GM19468 (cell line): Measurements from ENCODE around the gene LSM14A.
"Not testable (repeated sequence)": the region's sequence is repeated elsewhere in the genome, so short reads cannot be mapped to it uniquely, and the experiment has no call there.

Experiments
- ATAC-seq: cut with Tn5 transposase; IDR thresholded peaks from one replicate; pipeline ENCODE4 v1.9.1; 2021; ENCODE audit warnings: mild to moderate bottlenecking, moderate library complexity, moderate number of reproducible peaks; ENCODE audit not compliant: unreplicated experiment; ENCODE audit errors: extremely low read depth

Gene LSM14A

DNA sequence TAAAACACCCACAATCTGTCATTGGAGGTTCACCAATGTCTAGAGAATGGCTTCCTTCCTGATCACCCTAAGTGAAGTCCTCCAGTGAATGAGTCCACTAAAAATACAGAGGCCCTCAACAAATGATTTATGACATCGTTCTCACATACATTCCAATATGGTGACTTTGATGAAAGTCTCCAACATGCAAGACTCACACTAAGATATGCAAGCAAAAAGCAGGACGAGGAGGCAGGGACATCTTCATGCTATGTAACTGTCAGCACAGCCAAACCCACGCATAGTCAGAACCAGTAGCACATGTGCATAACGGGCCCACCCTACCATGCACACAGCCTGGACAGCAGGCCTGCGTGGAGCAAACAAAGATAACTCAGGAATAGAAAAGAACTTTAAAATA, 16.6 kb upstream of the LSM14A start:
- ATAC-seq, result no peak

DNA sequence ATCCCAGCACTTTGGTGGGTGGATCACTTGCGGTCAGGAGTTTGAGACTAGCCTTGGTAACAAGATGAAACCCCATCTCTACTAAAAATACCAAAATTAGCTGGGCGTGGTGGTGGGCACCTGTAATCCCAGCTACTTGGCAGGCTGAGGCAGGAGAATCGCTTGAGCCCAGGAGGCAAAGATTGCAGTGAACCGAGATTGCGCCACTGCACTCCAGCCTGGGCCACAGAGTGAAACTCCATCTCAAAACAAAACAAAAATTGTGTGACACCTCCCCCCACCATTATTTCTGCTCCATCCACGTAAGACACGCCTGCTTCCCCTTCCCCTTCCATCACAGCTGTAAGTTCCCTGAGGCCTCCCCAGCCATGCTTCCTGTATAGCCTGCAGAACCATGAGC, 13.3 kb upstream of the LSM14A start:
- ATAC-seq, result not testable (repeated sequence)

GRCh38 chr19:34159541-34159940, 12.8 kb upstream of the LSM14A start:
- ATAC-seq, result not testable (repeated sequence)

GRCh38 chr19:34161902-34162301, 10.4 kb upstream of the LSM14A start:
- not testable (repeated sequence) for ATAC-seq

GRCh38 chr19:34165295-34165738, 7.0 kb upstream of the LSM14A start:
- ATAC-seq, result no peak

- ATAC-seq, result not testable (repeated sequence)
Measured at GRCh38 chr19:34169475-34170199, 2.7 kb upstream of the LSM14A start.

DNA sequence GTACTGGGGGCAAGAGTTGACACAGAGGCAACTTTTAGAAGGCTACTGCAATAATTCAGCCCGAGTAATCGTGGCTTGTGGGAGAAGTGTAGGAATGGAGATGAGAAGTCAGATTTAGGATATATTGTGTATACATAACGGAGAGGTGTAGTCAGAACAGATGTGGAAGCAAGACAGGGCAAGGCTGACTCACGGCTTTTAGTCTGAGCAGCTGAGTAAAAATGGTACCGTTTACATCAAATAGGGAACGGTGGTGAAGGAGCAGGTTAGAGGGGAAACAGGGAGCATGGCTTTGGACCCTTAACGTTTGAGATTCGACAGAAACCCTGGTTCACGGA, 796 bp upstream of the LSM14A start:
- no peak for ATAC-seq

- ATAC-seq, result no peak
Measured at GRCh38 chr19:34172661-34173192, 423 bp downstream of the LSM14A start.

GRCh38 chr19:34173193-34173956, 1.1 kb downstream of the LSM14A start:
- no peak for ATAC-seq

DNA sequence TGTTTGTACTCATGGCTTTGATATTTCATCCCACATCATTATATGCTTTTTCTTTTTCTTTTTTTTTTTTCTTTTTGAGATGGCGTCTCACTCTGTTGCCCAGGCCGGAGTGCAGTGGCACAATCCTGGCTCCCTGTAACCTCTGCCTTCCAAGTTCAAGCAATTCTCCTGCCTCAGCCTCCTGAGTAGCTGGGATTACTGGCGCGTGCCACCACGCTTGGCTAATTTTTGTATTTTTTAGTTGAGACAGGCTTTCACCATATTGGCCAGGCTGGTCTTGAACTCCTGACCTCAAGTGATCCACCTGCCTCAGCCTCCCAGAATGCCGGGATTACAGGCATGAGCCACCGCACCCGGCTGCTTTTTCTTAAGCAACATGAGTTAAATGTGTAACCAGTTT, 2.9 kb downstream of the LSM14A start:
- not testable (repeated sequence) for ATAC-seq

GRCh38 chr19:34176581-34176980, 4.3 kb downstream of the LSM14A start:
- ATAC-seq, result no peak

DNA sequence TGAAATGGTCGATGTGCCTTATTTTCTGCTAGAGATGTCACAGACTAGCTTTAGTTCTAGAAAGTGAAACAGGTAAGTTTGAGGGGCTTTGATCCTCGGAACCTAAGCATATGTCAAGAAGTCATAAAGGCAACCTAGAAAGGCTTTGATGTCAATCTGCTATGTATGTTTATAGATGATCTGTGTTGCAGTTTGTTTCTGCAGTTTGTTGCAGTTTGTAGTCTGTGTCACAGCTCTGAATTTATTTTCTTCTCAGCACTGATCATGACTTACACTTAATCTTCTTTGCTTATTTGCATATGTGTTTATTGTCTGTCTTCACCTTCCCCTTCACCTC, 5.9 kb downstream of the LSM14A start:
- ATAC-seq, result no peak

GRCh38 chr19:34179066-34179465, 6.8 kb downstream of the LSM14A start:
- ATAC-seq, result no peak

DNA sequence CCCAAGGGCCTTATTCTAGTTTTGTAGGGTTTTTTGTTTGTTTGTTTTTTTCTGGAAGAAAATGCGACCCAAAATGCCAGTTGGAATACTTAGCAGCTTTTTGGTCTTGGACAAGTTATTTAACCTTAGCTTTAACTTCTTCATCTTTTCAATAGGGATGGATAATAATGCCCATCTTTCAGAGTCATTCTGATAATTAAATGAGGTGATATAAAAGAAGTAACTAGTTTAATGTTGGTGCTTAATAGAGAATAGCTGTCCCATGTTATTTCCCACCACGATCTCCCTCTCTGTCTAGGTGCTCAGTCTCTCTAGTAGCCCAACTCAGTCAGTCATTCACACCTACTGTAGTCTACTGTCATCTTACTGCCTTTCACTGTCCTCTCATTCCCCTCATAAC, 8.0 kb downstream of the LSM14A start:
- no peak for ATAC-seq

DNA sequence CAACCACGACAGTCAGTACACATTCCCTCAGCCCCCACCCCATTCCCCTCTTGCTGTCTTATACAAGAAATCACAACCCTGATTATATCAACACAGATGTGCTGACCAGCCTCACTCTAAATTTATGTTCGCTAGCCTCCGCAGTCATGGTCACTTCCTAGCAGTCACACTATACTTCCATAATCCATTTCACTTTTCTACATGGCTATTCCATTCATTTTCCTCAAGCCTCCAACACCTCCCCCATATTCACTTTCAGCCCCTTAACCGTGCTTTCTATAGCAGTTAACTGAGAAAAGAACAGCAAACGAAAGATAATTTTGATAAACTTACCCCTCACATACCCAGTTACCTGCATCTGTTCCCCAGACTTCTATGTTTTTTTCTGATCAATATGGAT, 8.4 kb downstream of the LSM14A start:
- ATAC-seq, result no peak

DNA sequence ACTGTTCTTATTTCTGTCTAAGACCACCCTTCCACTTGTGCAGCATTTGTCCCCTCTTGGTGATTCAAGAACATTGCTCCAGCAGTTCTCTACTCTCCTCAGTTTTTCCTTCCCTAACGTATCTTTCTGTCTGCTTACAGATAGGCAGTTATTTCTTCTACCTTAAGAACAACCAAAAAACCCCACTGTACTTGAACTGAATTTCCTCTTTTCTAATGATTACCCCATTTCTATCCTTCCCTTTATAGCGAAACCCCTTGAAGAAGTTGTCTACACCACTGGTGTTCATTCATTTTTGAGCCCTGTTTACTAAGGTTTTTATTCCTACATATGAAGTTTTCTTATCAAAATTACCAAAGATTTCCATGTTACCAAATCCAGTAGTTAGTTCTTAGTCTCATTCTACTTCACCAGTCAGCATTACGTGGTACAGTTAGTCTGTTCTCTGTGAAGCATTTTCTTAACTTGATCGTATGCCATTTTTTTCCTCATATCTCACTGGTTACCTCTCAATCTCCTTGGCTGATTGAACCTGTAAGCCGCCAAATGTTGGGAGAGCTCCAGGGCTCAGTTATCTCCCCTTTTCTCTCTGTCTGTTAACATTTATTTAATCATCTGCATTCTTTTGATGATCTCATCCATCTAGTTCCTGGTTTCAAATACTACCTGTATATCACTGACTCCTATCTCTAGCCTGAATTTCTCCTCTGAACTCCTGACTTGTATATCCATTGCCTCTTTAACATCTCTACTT, 9.0 kb downstream of the LSM14A start:
- ATAC-seq, result no peak

DNA sequence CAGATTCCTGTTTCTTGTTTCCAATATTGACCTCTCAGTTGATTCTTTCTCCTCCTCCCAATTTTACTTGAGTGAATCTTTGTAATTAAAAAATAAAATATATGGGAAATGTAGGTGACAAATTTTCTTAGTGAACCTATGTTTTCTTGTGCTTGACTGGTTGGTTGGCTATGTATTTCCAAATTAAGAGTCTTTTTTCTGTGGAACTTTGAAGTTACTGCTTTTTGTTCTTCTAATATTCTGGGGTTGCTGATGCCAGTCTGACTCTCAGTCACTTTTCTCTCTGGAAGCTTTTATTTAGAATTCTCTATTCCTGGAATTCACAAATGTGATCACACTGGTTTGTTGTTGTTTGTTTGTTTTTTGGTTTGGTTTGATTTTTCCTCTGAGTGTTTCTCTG, 9.8 kb downstream of the LSM14A start:
- ATAC-seq, result no peak

- ATAC-seq, result no peak
Measured at GRCh38 chr19:34184880-34185491, 12.7 kb downstream of the LSM14A start.

- no peak for ATAC-seq
Measured at GRCh38 chr19:34186205-34186604, 13.9 kb downstream of the LSM14A start.

- no peak for ATAC-seq
Measured at GRCh38 chr19:34187011-34187410, 14.7 kb downstream of the LSM14A start.
